LNCAP (cell line): Measurements from ENCODE around the gene NR5A2.

Source experiments
- TF ChIP-seq, protein P1 (sequence below): fragments of 450-650 bp; IDR thresholded peaks from 2 replicates; pipeline ENCODE4 v1.5.1; 2017; ENCODE audit warnings: mild to moderate bottlenecking

NR5A2 gene

DNA sequence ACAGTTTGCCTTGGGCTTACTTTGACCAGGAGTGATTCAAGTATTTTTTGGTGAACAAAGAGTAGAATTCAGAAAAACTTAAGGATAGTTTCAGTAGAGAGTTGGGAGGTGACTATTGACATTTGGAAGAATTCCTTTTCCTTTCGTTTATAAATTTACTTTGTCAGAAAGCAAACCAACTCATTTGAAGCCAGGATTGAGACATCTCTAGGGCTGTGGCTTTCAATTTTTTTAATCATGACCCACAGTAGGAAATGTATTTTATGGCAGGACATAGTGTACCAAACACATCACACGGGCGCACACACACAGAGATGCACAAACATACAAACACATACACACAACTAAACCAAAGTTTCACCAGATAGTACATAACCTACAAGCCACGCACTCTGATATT, 24.1 kb downstream of the NR5A2 start:
- TF ChIP-seq, protein P1, sequence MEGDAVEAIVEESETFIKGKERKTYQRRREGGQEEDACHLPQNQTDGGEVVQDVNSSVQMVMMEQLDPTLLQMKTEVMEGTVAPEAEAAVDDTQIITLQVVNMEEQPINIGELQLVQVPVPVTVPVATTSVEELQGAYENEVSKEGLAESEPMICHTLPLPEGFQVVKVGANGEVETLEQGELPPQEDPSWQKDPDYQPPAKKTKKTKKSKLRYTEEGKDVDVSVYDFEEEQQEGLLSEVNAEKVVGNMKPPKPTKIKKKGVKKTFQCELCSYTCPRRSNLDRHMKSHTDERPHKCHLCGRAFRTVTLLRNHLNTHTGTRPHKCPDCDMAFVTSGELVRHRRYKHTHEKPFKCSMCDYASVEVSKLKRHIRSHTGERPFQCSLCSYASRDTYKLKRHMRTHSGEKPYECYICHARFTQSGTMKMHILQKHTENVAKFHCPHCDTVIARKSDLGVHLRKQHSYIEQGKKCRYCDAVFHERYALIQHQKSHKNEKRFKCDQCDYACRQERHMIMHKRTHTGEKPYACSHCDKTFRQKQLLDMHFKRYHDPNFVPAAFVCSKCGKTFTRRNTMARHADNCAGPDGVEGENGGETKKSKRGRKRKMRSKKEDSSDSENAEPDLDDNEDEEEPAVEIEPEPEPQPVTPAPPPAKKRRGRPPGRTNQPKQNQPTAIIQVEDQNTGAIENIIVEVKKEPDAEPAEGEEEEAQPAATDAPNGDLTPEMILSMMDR = no peak

DNA sequence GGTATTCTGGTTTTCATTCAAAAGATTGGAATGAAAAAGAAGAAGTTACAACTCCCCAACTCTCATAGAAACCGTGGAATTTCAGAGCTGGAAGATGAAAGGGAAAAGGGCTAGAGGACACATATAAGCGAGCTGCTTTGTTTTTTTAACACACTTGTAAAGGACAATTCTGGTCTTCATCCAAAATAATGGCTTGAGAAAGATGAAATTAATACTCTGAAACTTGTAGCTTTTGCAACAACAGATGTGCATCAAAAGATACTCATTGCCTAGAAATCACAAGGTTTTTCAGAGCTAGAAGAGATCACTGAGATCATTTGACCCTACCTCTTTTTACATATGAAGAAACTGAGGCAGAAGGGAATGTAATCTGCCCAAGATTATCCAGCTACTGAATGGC, 25.6 kb downstream of the NR5A2 start:
- TF ChIP-seq, protein P1 = no peak

DNA sequence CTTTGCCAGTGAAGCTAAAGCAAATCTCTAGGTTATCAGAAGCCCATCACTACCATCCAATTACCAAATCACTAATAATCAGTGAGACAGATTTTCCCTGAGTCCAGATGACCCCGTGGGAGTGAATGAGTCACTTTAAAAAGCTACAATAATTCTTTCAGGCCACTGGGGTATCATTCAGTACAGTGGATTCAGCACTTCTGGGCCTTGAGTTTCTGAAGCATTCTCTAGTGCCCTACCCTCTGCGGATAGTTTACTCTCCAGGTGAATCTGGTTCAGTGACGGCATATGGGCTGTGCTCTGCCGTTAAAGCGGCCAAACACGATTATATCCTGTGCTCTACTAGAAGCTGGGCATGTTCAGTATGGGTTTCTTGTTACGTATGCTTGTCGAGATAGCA, 26.1 kb downstream of the NR5A2 start:
- TF ChIP-seq, protein P1 = no peak

DNA sequence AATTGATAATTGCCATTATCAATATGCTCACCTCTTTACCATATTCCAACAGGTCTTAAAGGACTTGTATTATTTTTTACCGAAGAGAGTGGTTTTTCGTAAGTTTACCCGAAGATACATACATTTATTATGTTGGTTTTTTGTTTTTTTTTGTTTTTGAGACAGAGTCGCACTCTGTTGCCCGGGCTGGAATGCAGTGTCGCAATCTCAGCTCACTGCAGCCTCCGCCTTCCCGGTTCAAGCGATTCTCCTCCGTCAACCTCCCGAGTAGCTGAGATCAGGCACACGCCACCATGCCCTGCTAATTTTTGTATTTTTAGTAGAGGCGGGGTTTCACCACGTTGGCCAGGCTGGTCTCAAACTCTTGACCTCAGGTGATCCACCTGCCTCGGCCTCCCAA, 30.8 kb downstream of the NR5A2 start:
- TF ChIP-seq, protein P1 = no peak

DNA sequence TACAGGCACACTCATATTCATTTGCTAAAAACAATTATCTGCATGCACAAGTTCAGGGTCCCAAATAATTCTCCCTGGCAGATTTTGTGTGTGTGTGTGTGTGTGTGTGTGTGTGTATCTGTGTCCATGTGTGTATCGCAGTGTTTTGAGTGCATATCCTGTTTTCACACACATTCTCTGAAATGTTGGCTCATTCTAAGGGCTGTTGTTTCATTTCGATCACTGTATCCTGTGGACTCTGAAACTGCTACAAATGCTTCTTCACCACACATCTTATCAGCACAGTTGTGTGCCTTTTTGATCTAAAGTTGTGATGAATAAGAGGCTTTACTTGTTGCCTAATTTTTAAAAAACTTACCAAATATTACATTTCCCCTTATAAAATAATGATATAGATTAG, 34.6 kb downstream of the NR5A2 start:
- TF ChIP-seq, protein P1 = no peak

DNA sequence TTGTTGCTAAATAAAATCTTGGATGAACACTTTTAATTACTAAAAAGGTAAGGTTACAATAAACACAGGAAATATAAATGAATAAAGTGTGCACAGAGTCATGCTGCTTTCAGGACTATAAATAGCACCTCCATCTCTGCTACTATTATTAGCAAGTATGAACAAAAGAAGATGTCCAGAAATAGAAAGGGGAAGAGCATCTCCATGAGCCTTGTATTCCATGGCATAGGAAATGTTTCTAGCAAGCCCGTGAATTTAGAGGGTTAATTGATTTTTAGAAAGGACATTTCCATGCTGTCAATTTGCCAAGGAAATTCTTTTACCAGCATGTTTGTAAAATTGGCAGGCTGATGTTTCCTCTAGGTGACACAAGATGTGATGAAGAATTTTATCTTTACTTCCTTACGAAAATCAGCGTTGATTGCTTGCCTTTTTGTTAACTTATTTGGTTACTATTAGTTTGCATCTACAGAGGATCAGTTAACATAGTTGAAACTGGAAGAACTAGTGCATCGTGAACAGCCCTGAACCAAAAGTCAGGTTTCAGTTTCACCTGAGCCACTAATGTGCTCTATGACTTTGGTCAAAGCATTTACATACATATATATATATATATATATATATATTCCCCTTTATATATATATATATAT, 45.3 kb downstream of the NR5A2 start:
- TF ChIP-seq, protein P1 = no peak

DNA sequence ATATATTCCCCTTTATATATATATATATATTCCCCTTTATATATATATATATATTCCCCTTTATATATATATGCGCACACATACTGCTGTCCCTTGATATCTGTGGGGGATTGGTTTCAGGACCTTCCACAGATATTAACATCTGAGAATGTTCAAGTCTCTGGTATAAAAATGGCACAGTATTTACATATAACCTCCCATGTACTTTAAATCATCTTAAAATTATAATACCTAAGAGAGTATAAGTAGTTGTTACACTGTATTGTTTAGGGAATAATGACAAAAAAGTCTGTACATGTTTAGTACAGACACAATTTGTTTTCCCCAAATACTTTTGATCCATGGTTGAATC, 45.8 kb downstream of the NR5A2 start:
- TF ChIP-seq, protein P1 = no peak

DNA sequence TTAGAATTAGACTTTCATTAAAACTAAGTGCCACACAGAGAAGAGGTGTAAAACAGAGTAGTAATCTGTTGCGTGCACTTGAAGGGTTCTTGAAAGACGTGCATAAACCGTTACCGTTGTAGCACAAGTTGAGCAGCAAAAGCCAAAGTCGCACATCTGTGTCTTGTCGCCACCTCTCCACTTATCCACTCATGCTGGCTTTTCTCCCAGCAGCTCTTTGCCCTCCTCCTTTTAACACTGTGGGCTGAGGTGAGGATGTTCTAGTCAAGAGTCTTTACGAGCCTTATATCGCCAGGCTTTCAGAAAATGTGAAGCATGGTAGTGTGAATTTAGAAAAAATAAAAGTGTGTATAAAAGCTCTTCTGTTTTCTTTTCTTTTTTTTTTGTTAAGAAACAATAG, 48.0 kb downstream of the NR5A2 start:
- TF ChIP-seq, protein P1 = no peak
